ENCODE results near the gene ACTR6.

Gene ACTR6

GRCh38 chr12:100253437-100253836 is 52.8 kb downstream of the ACTR6 start:
- no peaks in the 10 kb centered on the region for H3K4me1 ChIP-seq (ENCODE audit: insufficient read depth, low read length, poor library complexity, severe bottlenecking)
- TF ChIP-seq EZH2phosphoT487 (IDR thresholded peaks at IDR 0.05; ENCODE audit: borderline replicate concordance) = no peak
- TF ChIP-seq CTCF (conservative IDR thresholded peaks at IDR 0.05; ENCODE audit: low read length) = no peak
- H3K9me3 ChIP-seq (ENCODE audit: insufficient read depth, low read depth, low read length) = no peaks in the 10 kb centered on the region
- H3K27me3 ChIP-seq (ENCODE audit: insufficient read depth, low read length, poor library complexity, severe bottlenecking) = no peaks in the 10 kb centered on the region
- H3K4me2 ChIP-seq (ENCODE audit: low read depth, low read length, poor library complexity, severe bottlenecking) = no peak overlapping the region
- H3K79me2 ChIP-seq (ENCODE audit: insufficient read depth, low read length) = no peaks in the 10 kb centered on the region
- no peaks in the 10 kb centered on the region for H3K9me2 ChIP-seq (replicated peaks; ENCODE audit: low read depth, low read length)
- H4K20me1 ChIP-seq (ENCODE audit: insufficient read depth, low read length, poor library complexity, severe bottlenecking) = no peaks in the 10 kb centered on the region
- no peaks in the 10 kb centered on the region for H3K36me3 ChIP-seq (ENCODE audit: insufficient read depth, low read length)
- no peak overlapping the region for H3K4me3 ChIP-seq (ENCODE audit: low read length, poor library complexity, severe bottlenecking)
- H2AFZ ChIP-seq (ENCODE audit: low read length) = no peak overlapping the region
- no peak overlapping the region for H3K9ac ChIP-seq (ENCODE audit: low read depth, low read length, poor library complexity, severe bottlenecking)
- H3F3A ChIP-seq (ENCODE audit: low read depth) = no peaks in the 10 kb centered on the region

- Histone ChIP-seq H3K4me3 (ENCODE audit: low read length, poor library complexity, severe bottlenecking) (no peak overlapping the region), H3F3A (ENCODE audit: low read depth) (no peaks in the 10 kb centered on the region), H3K36me3 (ENCODE audit: insufficient read depth, low read length) (no peaks in the 10 kb centered on the region), H3K9ac (ENCODE audit: low read depth, low read length, poor library complexity, severe bottlenecking) (no peak overlapping the region), H4K20me1 (ENCODE audit: insufficient read depth, low read length, poor library complexity, severe bottlenecking) (no peaks in the 10 kb centered on the region), H3K27me3 (ENCODE audit: insufficient read depth, low read length, poor library complexity, severe bottlenecking) (no peaks in the 10 kb centered on the region), H3K9me3 (ENCODE audit: insufficient read depth, low read depth, low read length) (no peaks in the 10 kb centered on the region), H2AFZ (ENCODE audit: low read length) (no peak overlapping the region; the same call in 1 of the 2 replicates), H3K4me1 (ENCODE audit: insufficient read depth, low read length, poor library complexity, severe bottlenecking) (no peaks in the 10 kb centered on the region), H3K9me2 (replicated peaks; ENCODE audit: low read depth, low read length) (no peaks in the 10 kb centered on the region), H3K4me2 (ENCODE audit: low read depth, low read length, poor library complexity, severe bottlenecking) (no peak overlapping the region), H3K79me2 (ENCODE audit: insufficient read depth, low read length) (no peaks in the 10 kb centered on the region)
- TF ChIP-seq CTCF (conservative IDR thresholded peaks at IDR 0.05; ENCODE audit: low read length) (no peak), EZH2phosphoT487 (IDR thresholded peaks at IDR 0.05; ENCODE audit: borderline replicate concordance) (no peak)
These were observed 54.3 kb downstream of the ACTR6 start for GRCh38 chr12:100254876-100255275.

GRCh38 chr12:100258127-100258526 is 57.5 kb downstream of the ACTR6 start:
- Histone ChIP-seq H3K9ac (ENCODE audit: low read depth, low read length, poor library complexity, severe bottlenecking) (no peak overlapping the region), H3K9me3 (ENCODE audit: insufficient read depth, low read depth, low read length) (no peaks in the 10 kb centered on the region), H3K4me3 (ENCODE audit: low read length, poor library complexity, severe bottlenecking) (no peak overlapping the region), H3K4me1 (ENCODE audit: insufficient read depth, low read length, poor library complexity, severe bottlenecking) (no peaks in the 10 kb centered on the region), H2AFZ (ENCODE audit: low read length) (no peak overlapping the region), H3K9me2 (replicated peaks; ENCODE audit: low read depth, low read length) (no peaks in the 10 kb centered on the region), H3K79me2 (ENCODE audit: insufficient read depth, low read length) (no peaks in the 10 kb centered on the region), H3K27me3 (ENCODE audit: insufficient read depth, low read length, poor library complexity, severe bottlenecking) (no peaks in the 10 kb centered on the region), H4K20me1 (ENCODE audit: insufficient read depth, low read length, poor library complexity, severe bottlenecking) (no peaks in the 10 kb centered on the region), H3K4me2 (ENCODE audit: low read depth, low read length, poor library complexity, severe bottlenecking) (no peak overlapping the region), H3F3A (ENCODE audit: low read depth) (no peaks in the 10 kb centered on the region), H3K36me3 (ENCODE audit: insufficient read depth, low read length) (no peaks in the 10 kb centered on the region)
- TF ChIP-seq CTCF (conservative IDR thresholded peaks at IDR 0.05; ENCODE audit: low read length) (no peak), EZH2phosphoT487 (IDR thresholded peaks at IDR 0.05; ENCODE audit: borderline replicate concordance) (no peak)

Measured in Loucy (cell line).